OCI-LY1 (cell line): ENCODE data around the gene ANO4.

Source experiments
- CTCF ChIP-seq: fragments of 200-600 bp; sonication (generic), shearing (Covaris generic); IDR thresholded peaks from 2 replicates; pipeline ENCODE4 v1.5.1; 2017; ENCODE audit warnings: mild to moderate bottlenecking, antibody characterized with exemption, low read length, moderate library complexity, mixed read lengths
- EZH2 ChIP-seq: fragments of 200-600 bp; sonication (generic), shearing (Covaris generic); IDR thresholded peaks from 2 replicates; pipeline ENCODE4 v1.8.0; 2017; ENCODE audit warnings: borderline replicate concordance, mixed run types, mild to moderate bottlenecking, antibody characterized with exemption, low read length, moderate library complexity, mixed read lengths

GRCh38 chr12:100875771-100876170, 81.2 kb downstream of the ANO4 start:
- TF ChIP-seq EZH2, result no peak
- TF ChIP-seq CTCF, result no peak
